Tibial nerve (tissue), 4 donors: Measurements from ENCODE around the gene SMYD3.

ENCODE experiments used
- EP300 ChIP-seq, 2 donors: sonication (generic); formaldehyde crosslinking; IDR thresholded peaks; one replicate each; pipeline ENCODE4 v1.6.1; 2017; ENCODE audit warnings: antibody characterized with exemption in 2 of 2, mild to moderate bottlenecking in 1 of 2
- TF ChIP-seq, protein P1 (sequence below), 5 experiments: fragments of 200-600 bp in 3 of 5; fragments of 450-650 bp in 2 of 5; sonication (generic) in 3 of 5; IDR thresholded peaks; one replicate each; pipeline ENCODE4 v1.5.1; 2016 to 2019; ENCODE audit warnings: antibody characterized with exemption in 5 of 5, mild to moderate bottlenecking in 3 of 5, moderate library complexity in 2 of 5

DNA sequence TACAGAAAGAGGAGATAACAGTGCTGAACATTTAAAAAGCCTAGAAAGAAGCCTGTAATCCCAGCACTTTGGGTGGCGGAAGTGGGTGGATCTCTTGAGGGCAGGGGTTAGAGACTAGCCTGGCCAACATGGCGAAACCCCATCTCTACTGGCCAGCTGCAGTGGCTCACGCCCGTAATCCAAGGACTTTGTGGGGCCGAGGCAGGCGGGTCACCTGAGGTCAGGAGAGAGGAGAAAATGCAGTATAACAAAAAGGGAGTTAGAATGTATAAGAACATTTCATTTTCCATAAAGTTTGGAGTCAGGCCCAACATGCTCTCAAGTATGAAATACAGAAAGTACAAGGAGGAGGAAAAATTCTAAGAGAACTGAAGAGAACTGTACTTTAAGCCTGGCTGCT lies 134.5 kb downstream of the SMYD3 start:
- TF ChIP-seq, protein P1, sequence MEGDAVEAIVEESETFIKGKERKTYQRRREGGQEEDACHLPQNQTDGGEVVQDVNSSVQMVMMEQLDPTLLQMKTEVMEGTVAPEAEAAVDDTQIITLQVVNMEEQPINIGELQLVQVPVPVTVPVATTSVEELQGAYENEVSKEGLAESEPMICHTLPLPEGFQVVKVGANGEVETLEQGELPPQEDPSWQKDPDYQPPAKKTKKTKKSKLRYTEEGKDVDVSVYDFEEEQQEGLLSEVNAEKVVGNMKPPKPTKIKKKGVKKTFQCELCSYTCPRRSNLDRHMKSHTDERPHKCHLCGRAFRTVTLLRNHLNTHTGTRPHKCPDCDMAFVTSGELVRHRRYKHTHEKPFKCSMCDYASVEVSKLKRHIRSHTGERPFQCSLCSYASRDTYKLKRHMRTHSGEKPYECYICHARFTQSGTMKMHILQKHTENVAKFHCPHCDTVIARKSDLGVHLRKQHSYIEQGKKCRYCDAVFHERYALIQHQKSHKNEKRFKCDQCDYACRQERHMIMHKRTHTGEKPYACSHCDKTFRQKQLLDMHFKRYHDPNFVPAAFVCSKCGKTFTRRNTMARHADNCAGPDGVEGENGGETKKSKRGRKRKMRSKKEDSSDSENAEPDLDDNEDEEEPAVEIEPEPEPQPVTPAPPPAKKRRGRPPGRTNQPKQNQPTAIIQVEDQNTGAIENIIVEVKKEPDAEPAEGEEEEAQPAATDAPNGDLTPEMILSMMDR (IDR thresholded peaks at IDR 0.05), result no peak
- no peak for TF ChIP-seq EP300 (IDR thresholded peaks at IDR 0.05)
